NCI-H1694 (cell line): ENCODE results near the gene SH3PXD2B.
"Not testable (repeated sequence)": the region's sequence is repeated elsewhere in the genome, so short reads cannot be mapped to it uniquely, and the experiment has no call there.

Source experiments
- DNase-seq: peaks from one replicate; lab custom pipeline; 2025; lab: John Stamatoyannopoulos, UW

Gene SH3PXD2B

GRCh38 chr5:172417983-172418630 is 36.2 kb downstream of the SH3PXD2B start:
- peak; percentile 5 for DNase-seq

DNA sequence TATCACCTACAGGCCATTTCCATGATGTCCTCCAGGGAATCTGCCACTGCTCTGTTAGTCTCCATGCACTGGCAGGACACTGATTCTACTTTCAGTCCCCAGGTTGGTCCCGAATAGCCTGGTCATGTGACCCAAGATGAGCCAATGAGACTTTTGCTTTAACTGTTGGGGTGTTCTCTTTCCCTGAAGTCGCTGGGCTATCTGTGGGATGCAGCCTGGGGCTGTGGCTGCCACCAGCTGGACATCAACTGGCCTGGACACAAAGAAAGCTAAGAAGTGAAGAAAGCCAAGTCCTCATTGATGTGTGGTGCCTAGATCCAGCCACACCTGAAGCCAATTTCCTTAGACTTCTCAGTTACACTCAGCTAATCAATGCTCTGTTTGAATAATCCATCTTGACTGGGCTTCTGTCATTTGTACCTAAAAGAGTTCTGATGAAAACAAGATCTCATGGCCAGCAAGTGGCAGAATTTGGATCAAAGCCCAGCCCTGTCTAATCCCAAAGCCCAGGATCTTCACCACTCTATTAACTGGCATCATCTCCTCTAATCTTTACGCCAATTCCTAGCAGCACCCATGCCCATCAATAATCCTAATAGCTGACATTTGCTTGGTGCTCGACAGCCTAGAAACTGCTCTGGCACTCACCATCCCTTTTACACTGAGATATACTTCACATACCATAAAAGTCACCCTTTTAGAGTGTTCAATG is 37.0 kb downstream of the SH3PXD2B start:
- no peak for DNase-seq

DNA sequence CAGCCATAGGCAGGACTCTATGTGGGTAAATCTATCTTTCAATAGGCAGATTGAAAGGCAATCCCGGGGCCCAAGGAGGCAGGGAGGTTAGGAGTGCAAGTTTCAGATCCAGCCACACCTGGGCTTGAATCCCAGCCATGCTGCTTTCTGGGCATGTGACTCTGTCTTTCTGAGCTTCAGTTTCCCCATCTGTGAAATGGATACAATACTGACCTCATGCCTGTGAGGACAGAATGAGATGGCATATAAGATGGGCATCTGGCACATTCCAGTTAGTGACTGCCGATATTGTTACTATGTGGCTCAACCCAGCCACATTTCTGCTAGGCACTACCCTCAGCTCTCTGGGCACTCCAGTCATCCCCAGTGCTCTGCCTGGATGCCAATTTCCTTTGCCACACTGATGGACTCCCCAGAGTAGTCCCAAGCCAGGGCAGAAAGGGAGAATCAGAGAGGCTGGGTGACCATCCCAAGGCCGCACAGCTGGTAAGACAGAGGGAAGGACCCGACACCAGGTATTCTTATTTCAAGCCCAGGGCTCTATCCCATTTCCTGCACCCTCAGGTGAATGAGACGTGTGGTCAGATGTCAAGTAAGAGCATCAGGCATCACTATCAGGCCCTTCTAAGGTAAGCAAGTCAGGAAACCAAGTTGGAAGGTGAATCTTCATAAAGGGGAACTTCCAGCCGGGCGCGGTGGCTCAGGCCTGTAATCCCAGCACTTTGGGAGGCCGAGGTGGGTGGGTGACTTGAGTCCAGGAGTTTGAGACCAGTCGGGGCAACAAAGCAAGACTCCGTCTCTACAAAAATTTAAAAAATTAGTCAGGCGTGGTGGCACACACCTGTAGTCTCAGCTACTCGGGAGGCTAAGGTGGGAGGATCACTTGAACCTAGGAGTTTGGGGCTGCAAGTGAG is 38.7 kb downstream of the SH3PXD2B start:
- no peak for DNase-seq

DNA sequence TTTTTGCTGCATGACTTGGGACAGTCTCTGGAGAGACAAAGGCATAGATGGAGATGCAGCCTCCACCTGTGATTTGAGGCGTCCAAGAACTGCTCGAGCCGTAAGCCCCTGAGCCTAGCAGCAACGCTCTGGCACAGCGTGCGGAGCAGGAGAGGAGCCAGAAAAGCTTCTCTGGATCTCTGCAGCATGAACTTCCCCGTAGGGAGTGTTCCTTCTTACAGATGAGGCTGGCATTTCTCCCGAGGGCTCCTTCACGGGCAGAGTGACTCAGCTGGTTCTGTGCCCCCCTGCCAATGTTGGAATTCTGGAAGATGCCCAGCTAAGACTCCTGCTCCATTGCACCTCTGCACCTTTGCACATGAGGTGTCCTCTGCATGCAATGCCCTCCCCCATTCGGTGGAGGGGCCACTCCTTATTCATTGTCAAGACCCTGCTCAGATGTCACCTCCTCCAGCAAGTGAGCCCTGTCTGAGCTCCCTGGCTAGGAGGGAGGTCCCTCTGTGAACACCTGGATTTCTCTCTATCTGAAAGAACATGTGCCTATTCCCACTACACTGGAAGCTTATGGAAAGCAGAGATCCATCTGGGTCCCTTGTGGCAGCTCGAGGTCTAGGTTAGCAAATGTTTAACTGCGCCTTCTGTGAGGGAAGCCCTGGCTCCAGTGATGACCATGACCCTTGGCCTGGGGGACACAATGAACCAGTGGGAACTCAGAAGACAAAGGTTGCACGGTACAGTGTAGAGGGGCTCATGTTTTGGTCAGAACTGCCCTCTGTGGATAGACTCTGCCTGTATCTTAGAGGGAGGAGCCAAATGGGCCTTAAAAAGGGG is 39.6 kb downstream of the SH3PXD2B start:
- DNase-seq: no peak

- no peak for DNase-seq
Observed at GRCh38 chr5:172413601-172414171, 40.6 kb downstream of the SH3PXD2B start.

DNA sequence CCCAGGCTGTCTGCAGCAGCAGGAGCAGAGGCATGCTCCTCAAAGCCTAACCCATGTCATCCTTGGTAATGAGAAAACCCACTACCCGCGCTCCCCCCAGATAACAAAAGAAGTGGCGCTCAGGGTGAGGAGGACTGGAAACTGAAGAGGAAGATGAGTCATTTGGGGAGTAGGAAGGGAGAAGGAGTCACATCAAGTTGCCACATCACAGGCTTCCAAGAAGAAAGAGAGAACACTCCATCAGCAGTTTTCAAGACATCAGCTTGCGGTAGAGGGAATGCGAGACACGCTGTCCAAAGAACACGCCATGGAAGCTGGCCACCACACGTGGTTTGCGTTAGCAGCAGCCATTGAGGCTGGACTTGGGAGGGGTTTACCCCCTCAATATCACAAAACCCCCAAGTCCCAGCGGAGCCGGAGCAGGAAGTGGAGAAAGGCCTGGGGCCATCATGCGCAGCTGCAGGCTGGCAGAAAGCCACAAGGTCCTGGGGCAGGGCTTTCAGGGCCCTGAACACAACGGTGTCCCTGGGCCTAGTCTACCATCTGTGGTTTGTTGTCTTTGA is 41.5 kb downstream of the SH3PXD2B start:
- no peak for DNase-seq

- DNase-seq: no peak
Observed at GRCh38 chr5:172411484-172412072, 42.7 kb downstream of the SH3PXD2B start.

GRCh38 chr5:172410662-172411483 is 43.5 kb downstream of the SH3PXD2B start:
- DNase-seq: no peak

- no peak for DNase-seq
Observed at GRCh38 chr5:172410160-172410559, 44.2 kb downstream of the SH3PXD2B start.

- DNase-seq: not testable (repeated sequence)
Observed at GRCh38 chr5:172409477-172409876, 44.8 kb downstream of the SH3PXD2B start.

- no peak for DNase-seq
Observed at GRCh38 chr5:172407822-172408221, 46.5 kb downstream of the SH3PXD2B start.

GRCh38 chr5:172407241-172407691 is 47.1 kb downstream of the SH3PXD2B start:
- DNase-seq: no peak

DNA sequence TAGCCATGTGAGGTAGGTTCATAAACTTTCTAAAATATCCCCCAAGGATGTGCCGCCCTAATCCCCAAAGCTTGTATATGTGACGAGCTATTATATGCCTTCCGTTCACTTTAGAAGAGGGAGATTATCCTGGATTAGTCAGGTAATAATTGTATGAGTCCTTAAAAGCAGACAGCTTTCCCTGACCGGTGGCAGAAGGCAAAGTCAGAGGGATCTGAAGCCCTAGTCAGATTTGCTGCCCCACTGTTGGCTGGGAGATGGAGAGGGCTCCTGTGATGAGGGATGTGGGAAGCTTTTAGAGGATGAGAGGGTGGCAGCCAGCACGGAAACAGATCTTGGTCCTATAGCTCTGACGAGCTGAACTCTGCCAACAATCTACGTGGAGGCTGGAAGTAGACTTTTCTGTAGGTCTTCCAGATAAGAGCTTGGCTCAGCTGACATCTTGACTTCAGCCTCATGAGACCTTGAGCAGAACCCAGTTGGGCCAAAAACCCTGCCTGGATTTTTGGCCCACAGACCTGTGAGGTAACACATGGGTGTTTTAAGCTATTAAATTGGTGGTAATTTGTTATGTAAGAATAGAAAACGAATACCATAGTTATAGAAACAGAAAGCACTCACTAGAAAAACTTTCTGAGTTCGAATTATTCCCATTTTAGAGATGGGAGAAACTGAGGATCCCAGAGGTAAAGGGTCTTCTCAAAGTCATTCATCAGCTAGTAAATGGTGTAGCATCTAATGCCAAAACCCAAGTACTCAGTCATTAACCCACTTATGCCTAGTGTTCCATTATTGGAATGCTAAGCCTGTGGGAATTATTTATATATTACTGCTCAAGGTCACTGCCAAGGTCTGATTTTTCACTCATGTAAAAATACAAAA is 48.9 kb downstream of the SH3PXD2B start:
- no peak for DNase-seq

DNA sequence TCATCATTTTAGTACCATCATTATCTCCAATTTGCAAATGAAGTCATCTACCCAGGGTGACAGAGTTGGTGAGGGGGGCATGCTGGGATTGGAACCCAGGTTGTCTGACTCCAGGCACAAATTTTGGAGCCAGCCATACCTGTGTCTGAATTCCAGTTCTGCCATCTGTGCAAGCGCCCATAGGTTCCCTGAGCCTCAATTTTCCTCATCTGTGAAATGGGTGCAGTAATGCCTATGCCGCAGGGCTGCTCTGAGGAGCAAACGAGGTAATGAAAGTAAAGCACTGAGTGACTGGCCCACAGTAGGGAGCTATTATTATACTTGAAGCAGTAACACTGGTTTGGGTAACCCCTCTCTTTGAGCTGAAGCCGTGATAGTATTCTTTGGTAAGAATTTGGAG is 49.6 kb downstream of the SH3PXD2B start:
- DNase-seq: no peak

DNA sequence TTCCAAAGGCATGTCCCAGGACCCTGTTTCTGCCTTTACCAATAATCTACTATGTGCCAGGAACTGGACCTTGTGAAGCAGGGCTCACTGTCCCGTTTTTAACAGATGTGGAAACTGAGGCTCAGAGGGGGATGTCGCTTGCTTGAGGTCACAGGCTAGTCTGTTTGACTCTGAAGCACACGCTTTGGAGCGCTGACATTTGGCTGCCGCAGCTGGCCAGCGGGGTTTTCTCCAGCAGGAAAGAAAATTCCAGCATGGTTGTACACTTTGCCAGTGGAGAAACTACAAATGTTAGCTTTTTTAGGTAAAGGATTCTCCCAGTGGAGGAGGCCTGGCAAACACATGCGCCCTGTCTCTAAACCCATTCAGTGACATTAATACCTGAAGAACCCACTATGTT is 50.5 kb downstream of the SH3PXD2B start:
- DNase-seq: no peak

DNA sequence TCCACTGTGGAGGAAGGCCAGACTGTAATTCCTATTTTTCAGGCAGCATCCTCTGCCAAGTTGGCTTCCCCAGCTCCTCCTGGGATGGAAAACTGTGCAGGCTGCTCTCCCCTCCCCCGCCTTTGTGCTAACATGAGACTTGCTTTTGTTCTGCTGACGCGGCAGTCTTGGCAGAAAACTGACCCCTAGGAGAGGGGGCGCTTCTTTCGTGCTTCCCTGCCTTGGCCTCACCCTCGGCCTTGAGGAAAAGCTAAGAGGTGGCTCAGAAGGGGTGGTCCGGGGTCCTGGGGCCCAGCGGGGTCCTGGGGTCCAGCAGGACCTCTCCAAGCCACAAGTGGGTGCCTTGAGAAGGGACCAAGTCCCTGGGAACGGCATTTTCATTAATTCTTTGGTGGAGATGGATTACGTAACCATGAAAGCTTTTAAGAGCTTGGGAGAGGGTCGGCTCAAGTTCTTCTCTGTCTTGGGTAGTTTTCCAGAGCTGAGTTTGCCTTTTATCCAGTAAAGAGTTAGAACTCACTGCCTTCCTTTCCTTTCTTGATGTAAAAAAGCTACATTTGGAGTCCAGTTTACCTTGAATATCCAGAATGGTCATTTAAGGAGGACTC is 51.0 kb downstream of the SH3PXD2B start:
- no peak for DNase-seq

DNA sequence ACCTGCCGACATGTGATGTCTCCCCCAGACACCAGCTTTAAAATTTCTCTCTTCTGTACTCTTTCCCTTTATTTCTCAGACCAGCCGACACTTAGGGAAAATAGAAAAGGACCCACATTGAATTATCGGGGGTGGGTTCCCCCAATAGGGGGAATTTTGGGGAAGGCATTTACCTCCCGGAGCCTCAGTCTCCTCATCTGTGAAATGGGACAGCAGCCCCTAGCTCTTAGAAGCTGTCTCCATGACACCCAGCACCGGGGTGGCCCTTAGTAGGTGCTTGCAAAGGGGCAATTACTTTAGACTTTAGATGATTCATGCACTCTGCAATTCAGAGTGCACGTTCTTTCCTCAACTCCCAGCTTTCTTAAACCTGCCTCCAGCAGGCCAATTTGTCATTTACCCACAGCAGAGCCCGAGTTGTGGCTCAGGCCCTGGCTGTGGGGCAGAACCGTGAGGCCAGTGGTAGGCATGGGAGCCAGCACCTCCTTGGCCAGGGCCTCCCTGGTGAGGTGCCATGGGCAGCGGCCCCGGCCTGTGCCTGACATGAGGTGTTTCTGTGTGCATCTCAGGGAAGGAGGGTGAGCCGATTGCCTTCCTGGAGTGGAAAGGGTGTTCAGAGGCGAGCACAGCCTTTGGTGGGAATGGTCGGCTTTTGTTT is 51.7 kb downstream of the SH3PXD2B start:
- no peak for DNase-seq

GRCh38 chr5:172402031-172402430 is 52.3 kb downstream of the SH3PXD2B start:
- DNase-seq: not testable (repeated sequence)
